ENCODE measurements around the gene MRPL36.
A peak's percentile ranks its signal among the peaks of the same experiment; 100 is the strongest.
"Not testable (repeated sequence)": the region's sequence is repeated elsewhere in the genome, so short reads cannot be mapped to it uniquely, and the experiment has no call there.

Gene MRPL36

DNA sequence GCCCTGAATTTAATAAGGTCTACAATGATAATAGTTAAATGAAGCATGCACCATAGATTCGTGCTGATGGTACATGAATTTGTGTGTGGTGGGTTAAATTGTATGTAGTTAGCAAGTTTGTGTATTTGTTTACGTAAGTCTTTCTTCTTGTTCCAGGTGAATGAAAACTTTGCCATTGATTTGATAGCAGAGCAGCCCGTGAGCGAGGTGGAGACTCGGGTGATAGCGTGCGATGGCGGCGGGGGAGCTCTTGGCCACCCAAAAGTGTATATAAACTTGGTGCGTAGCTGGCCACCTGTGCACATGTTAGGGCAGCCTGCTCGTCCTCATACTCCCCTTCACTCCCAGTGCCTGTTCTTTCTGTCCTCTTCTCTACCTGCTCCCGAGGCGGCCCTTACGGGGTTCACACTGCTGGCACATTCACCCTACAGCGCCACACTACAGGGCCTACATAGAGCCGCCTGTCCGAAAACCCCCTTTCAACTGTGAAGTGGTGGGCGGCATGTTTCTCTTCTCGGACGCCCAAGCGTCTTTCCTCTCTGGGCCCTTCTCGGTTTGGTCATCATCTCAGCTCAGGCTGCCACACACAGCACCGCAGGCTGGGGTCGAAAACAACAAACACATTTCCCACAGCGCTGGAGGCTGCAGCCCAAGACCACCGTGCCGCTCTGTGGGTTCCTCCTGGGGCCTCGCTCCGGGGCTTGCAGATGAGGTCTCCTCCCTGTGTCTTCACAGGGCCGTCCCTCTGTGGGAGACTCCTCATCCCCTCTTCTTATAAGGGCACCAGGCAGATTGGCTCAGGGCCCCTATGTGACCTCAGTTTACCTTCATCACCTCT is 14.8 kb upstream of the MRPL36 start:
- DNase-seq: no peak

DNA sequence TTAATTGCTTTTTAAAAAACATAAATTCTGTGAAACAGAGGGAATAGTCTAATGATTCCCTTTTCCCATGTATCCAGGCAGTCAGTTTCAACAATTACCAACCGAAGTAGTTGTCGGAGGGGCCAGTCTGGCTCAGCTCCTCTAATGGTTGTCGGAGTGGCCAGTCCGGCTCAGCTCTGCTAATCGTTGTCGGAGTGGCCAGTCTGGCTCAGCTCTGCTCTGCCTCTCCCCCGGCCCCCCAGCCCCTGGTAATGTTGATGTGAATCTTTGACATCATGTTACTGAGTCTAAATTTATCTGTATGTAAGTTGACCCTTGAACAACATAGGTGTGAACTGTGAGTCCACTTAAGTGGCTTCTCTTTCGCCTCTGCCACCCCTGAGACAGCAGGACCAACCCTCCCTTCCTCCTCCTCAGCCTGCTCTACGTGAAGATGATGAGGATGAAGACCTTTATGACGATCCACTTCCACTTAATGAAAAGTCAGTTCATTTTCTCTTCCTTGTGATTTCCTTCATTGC is 11.0 kb upstream of the MRPL36 start:
- no peak for DNase-seq

DNA sequence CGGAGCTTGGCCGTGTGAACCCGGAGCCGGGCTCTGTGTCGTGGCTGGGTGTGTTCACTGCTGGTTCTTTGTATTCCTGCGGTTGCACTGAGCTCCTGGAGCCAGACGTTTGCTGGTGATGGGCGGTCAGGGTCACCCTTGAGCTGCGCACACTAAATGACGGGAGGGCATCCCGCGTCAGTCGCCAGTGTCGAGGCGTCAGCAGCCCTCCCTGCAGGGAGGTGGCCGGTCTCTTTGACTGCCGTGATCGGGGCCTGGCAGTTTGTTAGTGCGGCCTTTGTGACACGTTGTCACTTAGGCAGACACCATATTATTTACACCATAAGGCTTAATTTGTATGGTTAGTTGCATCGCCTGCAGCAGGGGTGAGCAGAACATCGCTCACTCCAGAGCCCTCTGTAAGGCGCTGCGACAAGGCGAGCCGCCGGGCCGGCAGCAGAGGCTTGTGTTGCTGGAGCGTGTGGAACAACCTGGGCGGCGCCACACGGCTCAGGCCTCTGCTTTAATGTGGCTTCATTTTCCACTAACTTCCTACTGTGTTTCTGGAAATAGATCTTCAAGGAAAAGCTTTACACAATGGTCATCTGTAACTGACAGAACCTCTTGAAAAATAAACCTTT is 9.9 kb upstream of the MRPL36 start:
- no peak for DNase-seq

GRCh38 chr5:1808439-1808838 is 8.8 kb upstream of the MRPL36 start:
- no peak for DNase-seq

GRCh38 chr5:1807451-1808185 is 8.0 kb upstream of the MRPL36 start:
- no peak for DNase-seq

GRCh38 chr5:1806974-1807373 is 7.3 kb upstream of the MRPL36 start:
- no peak for DNase-seq

DNA sequence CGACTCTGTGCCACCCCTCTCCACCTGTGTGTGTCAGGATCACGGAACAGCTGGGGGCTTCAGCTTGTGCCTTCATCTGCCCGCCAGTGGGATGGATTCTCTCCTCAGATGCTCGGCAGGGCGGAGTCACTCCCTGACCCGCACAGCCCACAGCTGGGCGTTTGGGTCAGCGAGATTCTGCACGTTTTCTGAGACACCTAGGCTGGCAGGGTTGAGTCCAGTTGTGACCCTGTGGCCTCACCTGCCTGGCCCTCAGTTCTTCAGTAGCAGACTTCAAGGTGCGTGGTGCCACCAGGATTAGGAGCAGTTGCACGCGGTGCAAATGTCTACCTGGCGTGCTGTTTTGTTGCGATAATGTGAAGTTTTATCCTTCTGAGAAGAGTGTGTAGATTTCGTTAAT is 6.6 kb upstream of the MRPL36 start:
- no peak for DNase-seq

DNA sequence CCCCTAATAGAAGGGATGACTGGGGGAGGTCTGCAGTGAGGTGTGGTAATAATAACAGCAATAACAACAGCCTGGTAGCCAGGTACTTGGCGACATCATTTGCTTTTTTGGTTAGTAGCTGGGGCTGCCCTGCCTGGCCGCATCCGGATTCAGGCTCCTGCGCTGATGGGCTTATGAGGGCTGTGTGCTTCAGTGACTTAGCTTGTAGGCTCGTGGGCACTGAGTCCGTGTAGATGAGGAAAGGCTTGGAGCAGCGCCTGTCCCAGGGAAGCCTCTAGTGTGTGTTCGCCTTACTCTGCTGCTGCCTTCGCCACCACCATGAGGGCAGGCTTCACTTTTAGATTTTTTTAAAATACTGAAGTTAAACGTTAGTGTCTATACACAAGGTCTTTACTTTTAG is 6.1 kb upstream of the MRPL36 start:
- no peak for DNase-seq

DNA sequence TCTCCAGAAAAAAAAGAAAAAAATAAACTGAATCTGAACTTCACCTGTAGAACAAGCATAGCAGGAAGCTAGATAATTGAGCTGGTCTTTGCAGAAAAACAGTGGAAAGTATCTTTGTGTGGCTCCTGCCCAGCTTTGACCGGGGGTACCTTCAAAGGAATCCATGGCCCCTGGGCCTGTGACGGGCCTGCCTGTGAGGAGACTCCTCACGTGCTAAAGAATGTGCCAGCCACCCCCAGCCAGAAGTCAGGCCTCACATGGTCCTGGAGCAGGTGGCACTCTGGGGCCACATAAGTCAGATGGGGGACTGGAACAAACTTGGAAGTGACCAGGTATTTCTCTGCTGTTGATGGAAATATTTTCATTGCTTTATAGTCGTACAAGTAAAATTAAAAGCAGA is 5.7 kb upstream of the MRPL36 start:
- DNase-seq: no peak

DNA sequence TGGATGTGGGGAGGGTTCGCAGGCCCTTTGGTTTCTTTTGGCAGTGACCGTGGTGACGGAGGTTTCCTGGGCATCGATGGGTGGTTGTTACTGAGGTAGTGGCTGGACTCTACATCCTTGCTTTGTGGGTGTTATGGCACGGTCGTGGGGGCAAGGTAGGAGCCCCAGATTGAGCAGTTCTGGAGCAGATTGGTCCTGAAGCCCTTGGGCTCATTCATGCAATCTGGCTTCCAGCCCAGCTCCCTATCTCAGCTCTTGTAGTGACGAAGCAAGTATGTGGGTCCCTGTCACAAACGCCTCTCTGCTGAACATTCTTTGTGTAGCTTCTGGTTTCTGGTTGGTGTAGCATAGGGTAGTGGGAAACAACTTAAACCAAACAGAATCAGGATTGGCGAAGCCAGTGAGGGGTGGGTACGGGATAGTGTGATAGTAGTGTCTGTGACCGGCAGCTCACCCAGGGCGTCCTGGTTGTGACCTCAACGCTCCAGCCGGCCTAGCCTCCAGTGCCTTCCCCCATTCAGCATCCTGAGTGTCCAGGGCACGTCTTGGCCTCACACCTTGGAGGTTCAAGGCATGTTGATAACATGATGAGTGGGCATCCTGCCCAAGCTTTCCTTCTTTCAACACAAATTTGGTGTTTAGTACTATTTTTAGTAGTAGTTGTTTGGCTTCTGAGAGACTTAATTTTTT is 4.5 kb upstream of the MRPL36 start:
- no peak for DNase-seq

DNA sequence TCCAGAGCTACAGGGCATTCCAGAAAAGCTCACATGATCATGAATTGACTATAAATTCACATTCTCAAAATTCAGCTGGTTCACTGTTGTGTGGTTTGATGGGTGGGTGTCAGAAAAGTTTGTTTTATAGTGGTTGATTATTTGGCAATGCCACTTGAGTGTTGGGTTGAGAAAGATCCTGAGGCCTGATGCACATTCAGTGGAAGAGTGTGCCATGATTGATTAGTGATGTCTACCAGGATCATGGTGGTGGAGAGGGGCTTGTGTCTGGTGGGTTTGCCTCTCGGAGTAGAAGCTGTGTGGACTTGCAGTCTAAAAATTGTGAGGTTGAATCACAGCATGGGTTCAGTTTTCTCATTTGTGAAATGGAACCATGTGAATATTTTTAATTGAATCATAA is 3.6 kb upstream of the MRPL36 start:
- no peak for DNase-seq

DNA sequence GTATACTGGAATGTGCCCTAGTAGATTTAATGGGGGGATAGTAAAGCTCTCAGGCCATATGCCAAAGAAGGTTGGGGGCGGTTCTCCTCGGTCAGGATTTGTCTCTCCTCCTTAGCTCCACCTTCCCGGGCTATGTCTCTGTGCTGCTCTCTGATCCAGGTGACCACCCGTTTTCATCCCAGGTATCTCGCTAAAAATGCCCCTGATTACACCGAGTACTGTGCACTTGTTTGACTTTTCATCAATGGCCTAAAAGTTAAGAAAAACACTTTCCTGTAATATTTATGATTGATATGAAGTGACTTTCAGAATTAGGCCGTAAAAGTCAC is 2.3 kb upstream of the MRPL36 start:
- DNase-seq: no peak

DNA sequence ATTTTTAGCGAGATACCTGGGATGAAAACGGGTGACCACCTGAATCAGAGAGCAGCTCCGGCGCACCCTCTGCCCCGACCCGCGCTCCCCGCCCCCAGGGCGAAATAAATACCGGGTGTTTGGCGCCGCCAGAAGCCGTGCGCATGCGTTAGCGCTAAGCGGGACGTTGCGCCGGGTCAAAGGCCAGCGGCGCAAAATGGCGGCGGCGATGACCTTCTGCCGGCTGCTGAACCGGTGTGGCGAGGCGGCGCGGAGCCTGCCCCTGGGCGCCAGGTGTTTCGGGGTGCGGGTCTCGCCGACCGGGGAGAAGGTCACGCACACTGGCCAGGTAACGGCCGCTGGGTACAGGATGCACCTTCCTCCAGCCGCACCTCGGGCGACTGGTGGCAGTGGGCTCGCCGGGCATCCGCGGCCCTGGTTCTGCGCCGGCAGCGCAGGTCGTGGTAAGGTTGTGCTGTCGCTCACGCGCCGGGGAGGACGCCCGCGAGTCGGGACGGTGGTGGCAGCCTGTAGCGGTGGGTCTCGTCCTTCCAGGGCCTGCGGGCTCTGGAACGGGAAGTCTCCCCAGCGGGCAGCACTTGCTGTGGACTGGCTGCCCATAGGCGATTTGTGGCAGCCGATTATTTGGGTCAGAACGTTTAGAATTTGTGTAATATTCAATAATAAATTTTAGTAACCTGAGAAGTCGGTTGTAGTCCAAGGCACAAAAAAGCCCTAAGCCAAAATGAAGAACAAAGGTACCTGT is 1.8 kb upstream of the MRPL36 start, which contains the start of gene NDUFS6:
Gene NDUFS6 (plus strand): TSS at position 186 of the 745 bp plus-strand sequence. CDS start 11 bp downstream, at position 197.
- peak; percentile 71 to 80 for DNase-seq

GRCh38 chr5:1800472-1801221 is 1.0 kb upstream of the MRPL36 start:
- DNase-seq: no peak

GRCh38 chr5:1799110-1799601 is 481 bp downstream of the MRPL36 start:
- no peak for DNase-seq

GRCh38 chr5:1798589-1798988 is 1.0 kb downstream of the MRPL36 start:
- DNase-seq: not testable (repeated sequence)

DNA sequence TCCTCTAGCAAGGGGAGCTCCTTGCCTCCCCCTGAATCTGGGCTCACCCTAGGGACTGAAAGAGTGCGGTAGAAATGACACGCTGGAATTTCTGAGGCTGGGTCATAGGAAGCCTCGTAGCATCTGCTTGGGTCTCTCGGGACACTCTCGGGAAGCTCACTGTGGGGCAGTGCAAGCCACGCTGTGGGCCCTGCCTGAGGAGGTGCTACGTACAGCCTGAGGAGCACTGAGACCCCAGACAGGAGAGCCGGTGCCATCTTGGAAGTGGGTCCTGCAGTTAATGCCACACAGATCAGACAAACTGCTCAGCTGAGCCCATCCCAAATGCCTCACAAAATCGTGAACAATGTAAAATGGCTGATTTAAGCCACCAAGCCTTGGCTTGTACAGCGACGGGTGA is 1.8 kb downstream of the MRPL36 start:
- no peak for DNase-seq

DNA sequence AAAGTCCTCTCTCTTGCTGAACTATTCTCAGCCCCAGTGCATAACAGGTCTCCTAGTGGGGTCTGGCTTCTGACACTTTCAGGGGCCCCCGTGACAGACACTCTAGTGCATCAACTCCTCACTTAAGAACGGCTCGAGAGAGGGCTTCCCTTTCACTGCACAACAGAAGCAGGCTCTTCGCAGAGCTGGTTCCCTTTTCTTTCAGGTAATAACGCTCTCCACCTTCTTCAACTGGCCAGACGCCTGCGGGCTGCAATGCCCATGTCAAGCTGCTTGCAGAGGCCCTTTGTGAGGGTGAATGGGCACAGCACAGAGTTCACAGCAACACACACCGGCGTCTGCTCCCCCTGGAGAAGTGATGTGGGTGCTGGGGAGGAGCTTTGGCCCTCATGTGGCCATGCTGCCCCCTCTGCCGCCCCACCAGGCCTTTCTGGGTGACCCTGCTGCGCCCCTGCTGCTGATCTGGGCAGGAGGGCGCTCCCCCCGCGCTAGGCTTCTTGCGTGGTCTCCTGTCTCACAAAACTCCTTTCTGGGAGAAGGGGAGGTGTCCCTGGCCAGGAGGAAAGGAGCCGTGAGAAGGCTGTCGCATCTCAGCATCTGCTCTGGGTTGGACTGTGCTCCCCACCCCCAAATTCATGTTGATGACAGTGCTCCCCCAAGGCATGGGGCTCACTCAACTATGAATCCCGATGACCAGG is 2.4 kb downstream of the MRPL36 start:
- DNase-seq: no peak

DNA sequence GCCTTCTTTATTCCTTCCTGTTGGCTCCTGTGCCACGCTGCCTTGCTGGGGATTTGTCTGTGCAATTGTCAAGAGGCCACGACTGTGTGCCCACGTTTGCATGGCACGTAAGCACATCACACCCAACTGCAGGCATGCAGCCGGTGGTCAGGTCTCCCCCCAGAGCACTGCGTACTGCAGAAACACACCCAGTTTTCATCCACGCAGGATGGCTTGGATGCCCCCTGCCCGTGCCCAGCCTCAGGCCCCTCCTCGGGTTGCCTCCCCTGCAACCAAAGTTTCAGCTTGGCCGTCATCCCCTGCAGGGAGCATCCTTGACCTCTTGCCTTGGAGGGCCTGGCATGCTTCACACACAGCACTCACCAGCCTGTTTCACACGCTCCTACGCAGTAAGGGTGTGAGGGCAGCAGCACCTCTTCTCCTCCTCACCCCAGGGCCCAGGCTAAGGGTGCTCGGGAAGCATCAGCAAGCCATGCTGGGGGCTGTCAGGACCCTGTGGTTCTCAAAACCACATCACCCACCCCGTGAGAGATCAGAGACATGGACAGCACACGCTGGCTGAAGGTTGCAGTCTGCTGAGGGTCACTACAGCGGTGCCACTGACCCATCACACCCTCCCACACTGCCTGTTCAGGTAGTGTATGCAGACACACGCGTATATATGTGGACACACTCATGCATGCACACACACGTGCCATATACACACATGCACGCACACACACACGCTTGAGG is 3.1 kb downstream of the MRPL36 start:
- no peak for DNase-seq

DNA sequence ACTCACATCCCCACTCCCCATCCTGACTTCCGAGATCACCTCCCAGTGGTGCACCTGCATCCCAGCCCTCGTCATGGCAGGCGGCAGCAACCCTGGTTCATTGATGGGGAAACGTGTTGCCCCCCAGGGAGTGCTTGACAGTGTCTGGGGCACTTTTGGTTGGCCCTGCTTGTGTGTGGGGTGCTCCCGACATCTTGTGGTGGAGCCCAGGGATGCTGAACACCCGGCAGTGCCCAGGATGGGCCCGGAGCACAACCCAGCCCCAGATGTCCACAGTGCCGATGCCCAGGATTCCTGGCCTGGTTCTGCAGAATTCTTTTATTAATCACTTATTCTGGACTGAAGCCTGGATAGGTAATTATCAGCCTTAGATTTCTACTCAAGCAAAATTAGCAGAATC is 3.7 kb downstream of the MRPL36 start:
- no peak for DNase-seq
